GM20000 (cell line): Measurements from ENCODE around the gene APPL1.

Experiments used
- DNase-seq: peaks from one replicate; pipeline ENCODE4 v3.0.0; 2012; ENCODE audit warnings: low spot score
- CTCF ChIP-seq: IDR thresholded peaks from 2 replicates; pipeline ENCODE4 v1.5.1; 2012; ENCODE audit warnings: mild to moderate bottlenecking, control low read depth; ENCODE audit errors: extremely low read depth, missing control alignments

The APPL1 gene

DNA sequence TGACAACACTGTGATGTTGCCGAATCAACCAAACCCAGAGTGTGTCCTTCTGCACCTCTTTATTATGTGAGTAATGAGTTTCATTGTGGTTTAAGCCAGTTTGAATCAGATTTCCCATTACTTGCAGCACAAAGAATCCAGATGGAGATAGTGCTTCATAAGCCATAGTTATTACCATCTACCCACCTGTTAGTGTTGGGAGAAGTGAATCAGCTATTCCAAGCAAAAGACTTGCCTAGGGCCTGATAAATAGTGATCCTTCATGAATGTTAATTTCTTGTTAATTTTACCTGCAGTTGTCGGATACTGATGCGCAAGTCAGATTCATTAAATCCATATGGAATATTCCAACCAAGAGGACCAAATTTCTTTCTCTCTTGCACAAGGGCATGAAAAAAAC lies 86.7 kb downstream of the APPL1 start:
- no peak for DNase-seq

More for the DNA sequence above, 86.7 kb downstream of the APPL1 start:
- no peak for TF ChIP-seq CTCF
